ENCODE measurements around the gene EFS. TPM values are rescaled to one million over a fixed set of nuclear protein-coding genes. Genes with fewer than 3 reads are reported as not detected.

The EFS gene
- polyA plus RNA-seq, 1 donor, result 69.2 TPM

DNA sequence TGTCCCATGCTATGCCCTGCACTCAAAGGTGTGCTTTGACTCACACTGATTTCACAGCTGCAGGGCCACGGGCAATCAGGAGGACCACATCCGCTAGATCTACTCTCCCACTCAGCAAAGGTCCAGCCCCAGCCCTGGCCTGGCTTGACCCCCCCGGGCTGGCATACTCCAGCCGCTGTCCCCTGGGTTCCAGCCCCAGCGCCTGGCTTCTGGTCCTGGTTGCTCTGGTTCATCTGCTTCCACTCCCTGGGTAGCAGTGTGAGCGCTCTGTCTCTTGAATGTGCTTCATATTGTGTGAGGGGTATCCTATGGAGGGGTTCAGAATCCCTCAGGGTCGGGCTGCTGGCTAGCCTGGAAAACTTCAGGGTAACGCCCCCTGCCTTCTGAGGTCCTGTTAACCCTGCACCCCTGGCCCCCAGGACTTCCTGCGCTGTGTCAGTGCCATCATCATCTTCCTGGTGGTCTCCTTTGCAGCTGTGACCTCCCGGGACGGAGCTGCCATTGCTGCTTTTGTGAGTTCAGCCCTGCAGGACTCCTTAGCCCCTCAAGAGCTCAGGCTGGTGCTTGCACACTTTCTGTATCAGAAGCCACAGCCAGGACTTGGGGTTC, 13.7 kb upstream of the EFS start:
- no peak for DNase-seq (ENCODE audit: low read depth)

GRCh38 chr14:23377573-23378563, 12.9 kb upstream of the EFS start:
- no peak for DNase-seq (ENCODE audit: low read depth)

DNA sequence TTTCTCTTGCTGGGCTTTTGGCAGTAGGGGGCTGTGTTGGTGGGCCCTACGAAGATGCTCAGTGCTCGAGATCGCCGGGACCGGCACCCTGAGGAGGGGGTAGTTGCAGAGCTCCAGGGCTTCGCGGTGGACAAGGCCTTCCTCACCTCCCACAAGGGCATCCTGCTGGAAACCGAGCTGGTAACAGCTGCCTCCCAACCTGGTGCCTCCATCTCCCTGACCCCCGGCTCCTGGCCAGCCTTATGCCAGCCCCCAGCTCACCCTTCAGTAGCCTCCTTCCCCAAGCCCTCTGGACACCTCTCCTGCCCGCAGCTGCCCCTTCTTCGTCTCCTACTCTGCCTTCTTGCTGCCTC, 12.2 kb upstream of the EFS start:
- DNase-seq (ENCODE audit: low read depth), result no peak

DNA sequence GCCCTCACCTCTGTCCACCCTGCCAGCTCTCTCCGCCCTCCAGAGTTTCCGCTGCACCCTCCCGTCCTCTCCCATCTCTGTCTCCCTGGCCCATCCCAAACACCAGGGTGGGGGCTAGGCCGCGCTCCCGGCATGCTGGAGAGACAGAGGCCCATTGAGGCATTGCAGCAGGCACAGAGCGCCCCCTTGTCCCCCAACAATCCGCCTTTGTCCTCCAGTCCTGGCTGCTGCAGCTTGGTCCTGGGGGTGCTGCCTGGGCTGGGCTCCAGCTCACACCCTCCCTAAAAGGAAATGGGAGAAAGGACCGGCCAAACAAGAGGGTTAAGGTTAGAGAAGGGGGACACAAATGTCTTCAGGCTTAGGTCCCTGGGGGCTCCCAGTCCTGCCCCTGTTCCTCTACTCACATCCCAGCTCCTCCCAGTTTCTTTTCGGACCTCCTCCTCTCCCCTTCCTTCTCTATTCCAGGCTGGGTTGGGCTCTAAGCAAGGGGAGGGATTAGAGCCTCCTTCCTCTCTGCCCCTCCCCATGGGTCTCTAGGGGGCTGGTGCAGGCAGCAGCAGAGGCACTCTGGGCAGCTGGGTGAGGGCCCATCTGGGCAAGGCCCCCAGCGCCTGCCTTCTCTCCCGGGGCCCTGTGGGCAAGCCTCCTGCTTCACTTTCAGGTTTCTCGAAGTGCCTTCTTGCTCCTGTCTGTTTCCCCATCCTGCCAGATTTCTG, 11.7 kb upstream of the EFS start, which contains the start of gene CMTM5:
CMTM5 (plus strand) TSS at position 565 of the 716 bp plus-strand sequence. CDS start 206 bp downstream, outside the sequence.
- DNase-seq (ENCODE audit: low read depth), result no peak

- DNase-seq (ENCODE audit: low read depth), result no peak
These were observed 10.7 kb upstream of the EFS start for GRCh38 chr14:23375527-23376251.

DNA sequence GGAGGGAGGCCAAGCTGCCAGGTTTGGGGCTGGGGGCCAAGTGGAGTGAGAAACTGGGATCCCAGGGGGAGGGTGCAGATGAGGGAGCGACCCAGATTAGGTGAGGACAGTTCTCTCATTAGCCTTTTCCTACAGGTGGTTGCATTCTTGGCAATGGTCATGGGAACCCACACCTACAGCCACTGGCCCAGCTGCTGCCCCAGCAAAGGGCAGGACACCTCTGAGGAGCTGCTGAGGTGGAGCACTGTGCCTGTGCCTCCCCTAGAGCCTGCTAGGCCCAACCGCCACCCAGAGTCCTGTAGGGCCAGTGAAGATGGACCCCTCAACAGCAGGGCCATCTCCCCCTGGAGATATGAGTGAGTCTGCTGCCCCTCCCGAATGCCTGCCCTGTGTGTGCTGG, 8.1 kb upstream of the EFS start:
- no peak for DNase-seq (ENCODE audit: low read depth)

GRCh38 chr14:23372509-23372908, 7.5 kb upstream of the EFS start, which contains the start of gene IL25:
IL25 (plus strand) TSS chr14:23372809.
- no peak for DNase-seq (ENCODE audit: low read depth)

DNA sequence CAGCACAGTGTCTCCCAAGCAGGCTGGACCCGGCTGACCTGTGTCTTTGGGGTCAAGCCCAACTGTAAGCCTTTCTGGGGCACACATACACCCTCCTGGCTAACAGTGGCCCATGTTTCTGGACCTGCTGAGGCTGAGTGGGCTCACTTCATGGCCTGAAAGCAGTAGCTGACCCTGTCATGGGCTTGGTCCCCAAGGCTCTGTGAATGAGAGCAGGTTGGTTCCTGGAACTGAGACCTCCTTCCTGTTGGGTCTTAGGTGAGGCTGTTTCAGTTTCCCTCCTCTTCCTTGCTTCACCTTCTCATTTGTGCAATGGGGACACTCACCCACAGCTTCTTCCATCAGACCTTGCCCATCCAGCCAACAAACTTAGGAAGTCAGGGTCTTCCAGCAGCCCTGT, 6.9 kb upstream of the EFS start:
- DNase-seq (ENCODE audit: low read depth), result no peak

DNA sequence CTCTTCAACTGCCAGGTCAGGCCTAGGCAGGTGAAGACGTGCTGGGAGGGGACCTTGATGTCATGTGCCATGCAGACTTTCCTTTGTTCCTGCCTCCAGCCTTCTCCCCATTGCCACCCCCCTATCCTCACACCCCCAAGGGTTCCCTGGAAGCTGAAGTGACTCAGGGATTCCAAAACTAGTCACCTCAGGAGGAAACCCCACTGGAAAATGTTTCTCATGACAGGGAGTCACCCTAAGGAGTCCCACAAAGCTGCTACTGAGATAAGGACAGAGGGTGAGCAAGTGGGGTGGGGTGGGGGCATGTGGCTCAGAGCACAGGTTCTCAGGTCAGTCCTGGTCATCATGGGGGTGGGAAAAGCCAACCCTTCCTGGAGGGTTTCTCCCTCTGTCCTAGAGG, 5.2 kb upstream of the EFS start:
- no peak for DNase-seq (ENCODE audit: low read depth)

GRCh38 chr14:23366426-23366921, 1.5 kb upstream of the EFS start:
- DNase-seq (ENCODE audit: low read depth), result no peak

- DNase-seq (ENCODE audit: low read depth), result peak; percentile 70
These were observed 907 bp upstream of the EFS start for GRCh38 chr14:23365732-23366425.

GRCh38 chr14:23364164-23365035, 572 bp downstream of the EFS start:
- DNase-seq (ENCODE audit: low read depth), result peak; percentile 34

GRCh38 chr14:23362200-23362599, 2.8 kb downstream of the EFS start:
- no peak for DNase-seq (ENCODE audit: low read depth)

DNA sequence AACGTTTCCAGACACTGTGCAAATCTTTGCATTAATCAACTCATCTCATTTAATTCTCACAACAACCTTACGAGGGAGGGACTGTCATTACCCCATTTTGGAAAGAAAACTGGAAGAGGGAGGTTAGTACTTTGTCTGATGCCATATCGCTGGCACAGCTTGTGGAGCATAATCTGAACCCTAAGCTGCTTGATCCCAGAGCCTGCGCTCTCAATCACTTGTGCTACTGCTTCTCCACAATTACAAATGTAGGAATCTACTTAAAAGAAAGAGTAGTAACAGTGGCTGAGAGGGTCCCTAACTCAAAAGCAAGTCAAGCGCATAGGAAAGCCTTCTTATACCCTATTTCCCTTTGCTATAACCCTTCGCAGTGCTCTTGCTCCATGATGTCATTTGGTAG, 3.2 kb downstream of the EFS start:
- no peak for DNase-seq (ENCODE audit: low read depth)

DNA sequence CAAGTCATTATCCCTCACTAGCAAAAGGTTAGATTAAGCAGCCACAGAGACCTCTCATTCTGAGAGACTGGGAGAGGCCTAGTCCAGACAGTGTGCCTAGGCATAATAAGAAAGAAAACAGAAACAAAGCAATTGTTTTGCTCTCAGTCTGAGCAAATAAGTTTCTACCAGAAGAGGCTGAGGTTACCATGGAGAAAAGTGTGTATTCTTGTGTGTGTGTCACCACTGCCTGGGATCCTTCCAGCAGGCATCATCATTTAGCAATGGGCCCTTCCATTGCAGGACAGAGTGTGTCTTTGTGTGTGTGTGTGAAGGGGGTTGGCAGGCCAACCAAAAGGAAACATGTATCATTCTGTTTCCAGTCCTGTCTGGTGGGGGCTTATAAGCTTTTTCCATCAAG, 3.7 kb downstream of the EFS start:
- no peak for DNase-seq (ENCODE audit: low read depth)

GRCh38 chr14:23360496-23360895, 4.5 kb downstream of the EFS start:
- DNase-seq (ENCODE audit: low read depth), result no peak

GRCh38 chr14:23359722-23360447, 5.1 kb downstream of the EFS start:
- DNase-seq (ENCODE audit: low read depth), result no peak

DNA sequence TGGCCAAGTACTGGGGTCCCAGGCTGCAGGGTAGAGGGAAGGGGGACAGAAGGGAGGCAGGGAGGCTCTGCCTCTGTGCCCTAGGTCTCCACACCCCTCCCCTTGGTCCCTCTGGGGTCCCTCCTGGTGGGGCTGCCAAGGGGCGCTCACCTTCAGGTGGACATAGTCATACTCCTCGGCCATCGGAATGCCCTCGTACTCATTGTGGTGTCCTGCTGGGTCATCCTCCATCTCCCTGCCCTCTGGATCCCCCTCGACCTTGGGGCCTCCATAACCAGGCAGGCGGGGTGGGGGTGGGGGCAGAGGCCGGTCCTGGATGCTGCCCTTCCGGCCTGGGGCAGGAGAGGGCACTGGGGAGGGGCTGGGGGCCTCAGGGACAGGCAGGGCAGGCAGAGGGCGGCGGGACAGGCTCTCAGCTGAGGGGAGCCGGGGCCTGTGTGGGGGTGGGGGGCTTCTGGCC, 5.8 kb downstream of the EFS start:
- DNase-seq (ENCODE audit: low read depth), result no peak

- DNase-seq (ENCODE audit: low read depth), result no peak
These were observed 6.3 kb downstream of the EFS start for GRCh38 chr14:23358553-23359166.

Measured in forelimb muscle (tissue), 1 donor.